Choroid plexus epithelial cell (primary cell): Measurements from ENCODE around the gene C1QTNF2.

Experiments used
- DNase-seq: peaks from one replicate; pipeline ENCODE4 v3.0.0-alpha.2; 2010; ENCODE audit warnings: low read depth
- H3K4me3 ChIP-seq: 2 replicates; pipeline ENCODE4 v1.5.1; 2011; ENCODE audit warnings: low read depth, mild to moderate bottlenecking, control low read depth, low read length, moderate library complexity
- TF ChIP-seq, protein P1 (sequence below): conservative IDR thresholded peaks from 2 replicates; pipeline ENCODE4 v1.5.1; 2011; ENCODE audit warnings: low read depth, mild to moderate bottlenecking, control low read depth, inconsistent platforms, low read length, moderate library complexity

The C1QTNF2 gene

GRCh38 chr5:160356550-160357347 lies 13.7 kb downstream of the C1QTNF2 start:
- no peak overlapping the region for H3K4me3 ChIP-seq
- peak; percentile 15 for DNase-seq
- TF ChIP-seq, protein P1, sequence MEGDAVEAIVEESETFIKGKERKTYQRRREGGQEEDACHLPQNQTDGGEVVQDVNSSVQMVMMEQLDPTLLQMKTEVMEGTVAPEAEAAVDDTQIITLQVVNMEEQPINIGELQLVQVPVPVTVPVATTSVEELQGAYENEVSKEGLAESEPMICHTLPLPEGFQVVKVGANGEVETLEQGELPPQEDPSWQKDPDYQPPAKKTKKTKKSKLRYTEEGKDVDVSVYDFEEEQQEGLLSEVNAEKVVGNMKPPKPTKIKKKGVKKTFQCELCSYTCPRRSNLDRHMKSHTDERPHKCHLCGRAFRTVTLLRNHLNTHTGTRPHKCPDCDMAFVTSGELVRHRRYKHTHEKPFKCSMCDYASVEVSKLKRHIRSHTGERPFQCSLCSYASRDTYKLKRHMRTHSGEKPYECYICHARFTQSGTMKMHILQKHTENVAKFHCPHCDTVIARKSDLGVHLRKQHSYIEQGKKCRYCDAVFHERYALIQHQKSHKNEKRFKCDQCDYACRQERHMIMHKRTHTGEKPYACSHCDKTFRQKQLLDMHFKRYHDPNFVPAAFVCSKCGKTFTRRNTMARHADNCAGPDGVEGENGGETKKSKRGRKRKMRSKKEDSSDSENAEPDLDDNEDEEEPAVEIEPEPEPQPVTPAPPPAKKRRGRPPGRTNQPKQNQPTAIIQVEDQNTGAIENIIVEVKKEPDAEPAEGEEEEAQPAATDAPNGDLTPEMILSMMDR = no peak

- TF ChIP-seq, protein P1 = no peak
- no peak for DNase-seq
- H3K4me3 ChIP-seq = no peak overlapping the region
These were observed 15.8 kb downstream of the C1QTNF2 start for GRCh38 chr5:160354666-160355065.

GRCh38 chr5:160353379-160353778 lies 17.0 kb downstream of the C1QTNF2 start:
- TF ChIP-seq, protein P1 = no peak
- H3K4me3 ChIP-seq = no peak overlapping the region
- peak; percentile 19 for DNase-seq

DNA sequence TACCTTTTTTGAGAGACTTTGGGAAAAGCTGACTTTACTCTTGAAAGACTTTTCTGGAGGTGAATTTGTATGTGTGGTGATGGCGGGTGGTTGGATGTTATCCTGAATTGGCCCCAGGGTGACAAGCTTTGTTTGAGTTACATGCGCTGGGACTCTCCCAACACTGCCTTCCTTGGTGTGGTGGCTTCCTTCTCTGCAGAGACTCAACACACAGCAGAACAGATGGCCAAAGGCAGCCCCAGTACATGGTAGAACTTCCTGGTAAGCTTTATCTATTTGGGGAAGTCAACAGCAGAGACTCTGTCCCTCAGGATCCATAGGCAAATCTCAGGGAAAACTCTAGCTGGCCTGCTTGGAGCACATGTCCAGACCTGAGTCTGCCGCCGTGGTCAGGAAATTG lies 18.1 kb downstream of the C1QTNF2 start:
- no peak for DNase-seq
- TF ChIP-seq, protein P1 = no peak
- no peak overlapping the region for H3K4me3 ChIP-seq

DNA sequence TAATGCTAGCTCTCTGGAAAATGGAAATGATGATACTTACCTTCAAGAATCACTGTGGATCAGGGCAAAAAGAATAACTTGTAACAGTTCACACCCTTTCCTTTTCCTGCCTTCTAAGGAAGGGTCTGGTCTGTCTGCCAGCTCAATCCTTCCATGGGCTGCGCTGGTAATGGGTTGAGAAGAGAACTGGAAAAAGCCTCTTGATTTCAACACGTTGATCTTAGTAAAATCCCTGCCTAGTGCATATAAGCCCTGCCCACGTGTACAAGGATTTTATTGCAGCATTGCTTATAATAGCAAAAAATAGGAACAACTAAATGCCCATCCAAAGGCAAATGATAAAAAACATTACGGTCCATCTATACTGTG lies 20.5 kb downstream of the C1QTNF2 start:
- H3K4me3 ChIP-seq = no peak overlapping the region
- TF ChIP-seq, protein P1 = no peak
- DNase-seq = no peak

DNA sequence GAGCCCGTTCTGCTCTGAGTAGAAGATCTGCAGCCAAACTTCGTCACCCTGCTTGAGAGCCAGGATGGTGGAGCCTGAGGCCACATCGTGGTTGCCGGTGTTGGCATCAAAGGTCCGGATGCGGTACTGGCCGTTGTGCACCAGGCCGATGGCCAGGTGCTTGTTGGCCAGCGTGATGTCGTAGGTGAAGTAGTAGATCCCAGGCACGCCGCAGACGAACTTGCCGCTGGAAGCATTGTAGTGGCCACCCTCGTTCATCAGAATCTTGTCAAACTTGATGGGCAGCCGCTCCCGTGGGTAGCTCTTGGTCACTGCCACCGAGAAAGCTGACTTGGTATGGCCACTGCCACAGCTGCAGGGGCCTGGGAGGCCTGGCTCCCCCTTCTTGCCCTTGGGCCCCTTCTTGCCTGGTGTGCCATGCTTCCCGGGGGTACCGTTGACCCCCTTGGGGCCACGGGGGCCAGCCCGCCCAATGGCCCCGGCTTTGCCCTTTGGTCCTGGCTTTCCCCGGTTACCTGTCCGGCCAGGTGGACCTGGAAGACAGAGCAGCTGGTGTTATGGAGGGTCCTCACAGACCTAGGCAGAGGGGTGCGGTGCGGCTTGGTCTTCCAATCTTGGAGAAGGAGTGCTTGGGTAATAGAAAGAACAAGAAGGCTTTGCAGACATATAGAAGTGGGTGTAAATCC lies 21.0 kb downstream of the C1QTNF2 start:
- TF ChIP-seq, protein P1 = no peak
- no peak for DNase-seq
- H3K4me3 ChIP-seq = no peak overlapping the region

DNA sequence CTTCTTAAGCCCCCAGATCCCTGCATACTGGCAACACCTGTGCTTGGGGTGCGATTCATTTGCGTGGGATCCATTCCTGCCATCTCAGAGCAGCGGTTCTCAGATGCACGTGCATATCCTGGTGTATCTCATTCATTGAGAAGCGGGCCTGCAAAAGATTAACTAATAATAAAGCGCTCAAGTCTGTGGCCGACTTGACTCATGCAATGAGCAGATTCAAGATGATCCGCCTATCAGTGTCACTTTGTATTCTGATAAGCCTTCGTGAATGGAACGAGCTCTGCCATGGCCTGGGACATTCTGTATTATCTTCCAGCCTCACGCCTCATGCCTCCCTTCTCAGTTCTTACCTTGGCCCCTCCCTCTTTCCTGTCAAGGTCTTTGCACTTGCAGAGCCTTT lies 22.3 kb downstream of the C1QTNF2 start:
- no peak overlapping the region for H3K4me3 ChIP-seq
- TF ChIP-seq, protein P1 = no peak
- DNase-seq = no peak
